ENCODE data around the gene IMMP2L. TPM values are rescaled to one million over a fixed set of nuclear protein-coding genes. Genes with fewer than 3 reads are reported as not detected.

Gene IMMP2L
- total and polyA plus RNA-seq, 4 donors = 7.3 to 21.1 (median 12.4) TPM

GRCh38 chr7:111089822-111090426 lies 472.4 kb downstream of the IMMP2L start:
- no peaks in the 10 kb centered on the region for H3K36me3 ChIP-seq (ENCODE audit: control insufficient read depth in 4 of 4, insufficient read depth in 3 of 4, low read depth in 1 of 4, low read length in 3 of 4)
- no peak for DNase-seq (ENCODE audit: low spot score)
- H3K9me3 ChIP-seq (ENCODE audit: control insufficient read depth in 4 of 4, low read length in 3 of 4) = no peaks in the 10 kb centered on the region
- no peak overlapping the region for H3K4me3 ChIP-seq (ENCODE audit: low read depth in 1 of 3, low read length in 3 of 3)
- TF ChIP-seq FOXA2 (IDR thresholded peaks at IDR 0.05) (no peak), RAD21 (IDR thresholded peaks at IDR 0.05) (peak; percentile 84 to 88), CTCF (IDR thresholded peaks at IDR 0.05; ENCODE audit: low read depth, low read length, missing input control) (peak; percentile 71)
- no peaks in the 10 kb centered on the region for H3K27me3 ChIP-seq (ENCODE audit: control insufficient read depth in 4 of 4, insufficient read depth in 4 of 4, low read length in 3 of 4)
- H3K9ac ChIP-seq (ENCODE audit: low read depth in 1 of 2, low read length in 2 of 2) = no peak overlapping the region
- H3K27ac ChIP-seq (ENCODE audit: low read depth in 1 of 2, low read length in 2 of 2) = no peak overlapping the region
- no peaks in the 10 kb centered on the region for H3K4me1 ChIP-seq (ENCODE audit: control insufficient read depth in 4 of 4, insufficient read depth in 4 of 4, low read length in 3 of 4)
- WGBS = 22% methylated on average over 1 of the region's 1 CpG

- Histone ChIP-seq H3K9me3 (ENCODE audit: control insufficient read depth in 4 of 4, low read length in 3 of 4) (no peaks in the 10 kb centered on the region), H3K9ac (ENCODE audit: low read depth in 1 of 2, low read length in 2 of 2) (no peak overlapping the region), H3K27me3 (ENCODE audit: control insufficient read depth in 4 of 4, insufficient read depth in 4 of 4, low read length in 3 of 4) (no peaks in the 10 kb centered on the region), H3K4me1 (ENCODE audit: control insufficient read depth in 4 of 4, insufficient read depth in 4 of 4, low read length in 3 of 4) (no peaks in the 10 kb centered on the region), H3K27ac (ENCODE audit: low read depth in 1 of 2, low read length in 2 of 2) (no peak overlapping the region), H3K36me3 (ENCODE audit: control insufficient read depth in 4 of 4, insufficient read depth in 3 of 4, low read depth in 1 of 4, low read length in 3 of 4) (no peaks in the 10 kb centered on the region), H3K4me3 (ENCODE audit: low read depth in 1 of 3, low read length in 3 of 3) (no peak overlapping the region)
- 97% methylated on average over 1 of the region's 1 CpG for WGBS
- TF ChIP-seq HNF4G (IDR thresholded peaks at IDR 0.05) = no peak
- no peak for TF ChIP-seq CTCF (IDR thresholded peaks at IDR 0.05; ENCODE audit: low read depth, low read length, missing input control)
- no peak for TF ChIP-seq FOXA1 (IDR thresholded peaks at IDR 0.05)
- no peak for TF ChIP-seq GABPA (IDR thresholded peaks at IDR 0.05 in 1 of 2, conservative IDR thresholded peaks at IDR 0.05 in 1 of 2)
- TF ChIP-seq RAD21 (IDR thresholded peaks at IDR 0.05) = no peak
- no peak for TF ChIP-seq TAF1 (conservative IDR thresholded peaks at IDR 0.05)
- no peak for TF ChIP-seq SP1 (IDR thresholded peaks at IDR 0.05)
- TF ChIP-seq RXRA (IDR thresholded peaks at IDR 0.05) = no peak
- TF ChIP-seq YY1 (IDR thresholded peaks at IDR 0.05) = no peak
- no peak for DNase-seq (ENCODE audit: low spot score)
Measured at GRCh38 chr7:111088328-111088727, 474.0 kb downstream of the IMMP2L start.

- Histone ChIP-seq H3K4me1 (ENCODE audit: control insufficient read depth in 4 of 4, insufficient read depth in 4 of 4, low read length in 3 of 4) (no peaks in the 10 kb centered on the region), H3K9ac (ENCODE audit: low read depth in 1 of 2, low read length in 2 of 2) (no peak overlapping the region), H3K27ac (ENCODE audit: low read depth in 1 of 2, low read length in 2 of 2) (no peak overlapping the region), H3K27me3 (ENCODE audit: control insufficient read depth in 4 of 4, insufficient read depth in 4 of 4, low read length in 3 of 4) (no peaks in the 10 kb centered on the region), H3K4me3 (ENCODE audit: low read depth in 1 of 3, low read length in 3 of 3) (no peak overlapping the region), H3K36me3 (ENCODE audit: control insufficient read depth in 4 of 4, insufficient read depth in 3 of 4, low read depth in 1 of 4, low read length in 3 of 4) (no peaks in the 10 kb centered on the region), H3K9me3 (ENCODE audit: control insufficient read depth in 4 of 4, low read length in 3 of 4) (no peaks in the 10 kb centered on the region)
- 97% methylated on average over 2 of the region's 2 CpGs for whole genome bisulfite sequencing
- no peak for DNase-seq (ENCODE audit: low spot score)
- TF ChIP-seq GABPA (IDR thresholded peaks at IDR 0.05 in 1 of 2, conservative IDR thresholded peaks at IDR 0.05 in 1 of 2) (no peak), EGR1 (IDR thresholded peaks at IDR 0.05; ENCODE audit: low read depth in 2 of 2) (no peak), YY1 (IDR thresholded peaks at IDR 0.05) (no peak), JUND (IDR thresholded peaks at IDR 0.05) (no peak), HNF4A (conservative IDR thresholded peaks at IDR 0.05) (no peak), RAD21 (IDR thresholded peaks at IDR 0.05) (no peak), FOXA2 (IDR thresholded peaks at IDR 0.05) (no peak), HNF4G (IDR thresholded peaks at IDR 0.05) (no peak), NR2F2 (IDR thresholded peaks at IDR 0.05) (no peak), SP1 (IDR thresholded peaks at IDR 0.05) (no peak), MAX (IDR thresholded peaks at IDR 0.05) (no peak), TAF1 (conservative IDR thresholded peaks at IDR 0.05) (no peak), RXRA (IDR thresholded peaks at IDR 0.05) (no peak)
- TF ChIP-seq, protein P1, sequence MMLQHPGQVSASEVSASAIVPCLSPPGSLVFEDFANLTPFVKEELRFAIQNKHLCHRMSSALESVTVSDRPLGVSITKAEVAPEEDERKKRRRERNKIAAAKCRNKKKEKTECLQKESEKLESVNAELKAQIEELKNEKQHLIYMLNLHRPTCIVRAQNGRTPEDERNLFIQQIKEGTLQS (IDR thresholded peaks at IDR 0.05) = no peak
- TF ChIP-seq, protein P2, sequence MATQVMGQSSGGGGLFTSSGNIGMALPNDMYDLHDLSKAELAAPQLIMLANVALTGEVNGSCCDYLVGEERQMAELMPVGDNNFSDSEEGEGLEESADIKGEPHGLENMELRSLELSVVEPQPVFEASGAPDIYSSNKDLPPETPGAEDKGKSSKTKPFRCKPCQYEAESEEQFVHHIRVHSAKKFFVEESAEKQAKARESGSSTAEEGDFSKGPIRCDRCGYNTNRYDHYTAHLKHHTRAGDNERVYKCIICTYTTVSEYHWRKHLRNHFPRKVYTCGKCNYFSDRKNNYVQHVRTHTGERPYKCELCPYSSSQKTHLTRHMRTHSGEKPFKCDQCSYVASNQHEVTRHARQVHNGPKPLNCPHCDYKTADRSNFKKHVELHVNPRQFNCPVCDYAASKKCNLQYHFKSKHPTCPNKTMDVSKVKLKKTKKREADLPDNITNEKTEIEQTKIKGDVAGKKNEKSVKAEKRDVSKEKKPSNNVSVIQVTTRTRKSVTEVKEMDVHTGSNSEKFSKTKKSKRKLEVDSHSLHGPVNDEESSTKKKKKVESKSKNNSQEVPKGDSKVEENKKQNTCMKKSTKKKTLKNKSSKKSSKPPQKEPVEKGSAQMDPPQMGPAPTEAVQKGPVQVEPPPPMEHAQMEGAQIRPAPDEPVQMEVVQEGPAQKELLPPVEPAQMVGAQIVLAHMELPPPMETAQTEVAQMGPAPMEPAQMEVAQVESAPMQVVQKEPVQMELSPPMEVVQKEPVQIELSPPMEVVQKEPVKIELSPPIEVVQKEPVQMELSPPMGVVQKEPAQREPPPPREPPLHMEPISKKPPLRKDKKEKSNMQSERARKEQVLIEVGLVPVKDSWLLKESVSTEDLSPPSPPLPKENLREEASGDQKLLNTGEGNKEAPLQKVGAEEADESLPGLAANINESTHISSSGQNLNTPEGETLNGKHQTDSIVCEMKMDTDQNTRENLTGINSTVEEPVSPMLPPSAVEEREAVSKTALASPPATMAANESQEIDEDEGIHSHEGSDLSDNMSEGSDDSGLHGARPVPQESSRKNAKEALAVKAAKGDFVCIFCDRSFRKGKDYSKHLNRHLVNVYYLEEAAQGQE (IDR thresholded peaks at IDR 0.05) = no peak
Measured at GRCh38 chr7:111086532-111086931, 475.8 kb downstream of the IMMP2L start.

Data from liver (tissue), 9 donors.